Gastrocnemius medialis (tissue), 4 donors: ENCODE results near the gene CD177.

Experiments used
- CTCF ChIP-seq, 5 experiments: fragments of 450-650 bp in 3 of 5; fragments of 200-600 bp in 2 of 5; sonication (generic) in 2 of 5; IDR thresholded peaks in 4 of 5; conservative IDR thresholded peaks in 1 of 5; 1 replicate in 4 of 5; 2 replicates in 1 of 5; pipeline ENCODE4 v1.5.1; 2016 to 2019; ENCODE audit warnings: antibody characterized with exemption in 5 of 5, mild to moderate bottlenecking in 3 of 5, moderate library complexity in 3 of 5
- POLR2A ChIP-seq, 2 donors: fragments of 450-650 bp; IDR thresholded peaks; one replicate each; pipeline ENCODE4 v1.6.1; 2017; ENCODE audit warnings: antibody characterized with exemption in 2 of 2, mild to moderate bottlenecking in 2 of 2, moderate library complexity in 2 of 2

- TF ChIP-seq CTCF (IDR thresholded peaks at IDR 0.05 in 4 of 5, conservative IDR thresholded peaks at IDR 0.05 in 1 of 5) (no peak), POLR2A (IDR thresholded peaks at IDR 0.05) (no peak)
Observed at GRCh38 chr19:43338530-43338929, 15.0 kb upstream of the CD177 start.
